K562 (cell line): Measurements from ENCODE around the gene ZNF519. TPM values are rescaled to one million over a fixed set of nuclear protein-coding genes. Genes with fewer than 3 reads are reported as not detected.

ENCODE experiments used
- ATAC-seq: fragments of 200-7000 bp; cut with Tn5 transposase; 3 replicates; pipeline ENCODE4 v1.9.1; 2020; ENCODE audit warnings: moderate library complexity
- BruUV-seq: library from RNA; stranded (reverse); fragments of 400-500 nt; replicated peaks from 2 replicates; lab custom pipeline; 2021; lab: Mats Ljungman, UMichigan
- CTCF ChIA-PET: fragments of 300-600 bp; formaldehyde crosslinking; extraction: SDS; loops from one replicate; lab custom pipeline; 2021; ENCODE audit warnings: low intra/inter-chr PET ratio; lab: Yijun Ruan, JAX
- POLR2A ChIA-PET: fragments of 300-600, 350-650 bp; sonication (Branson Sonifier 250); formaldehyde crosslinking; extraction: SDS; loops from one replicate; lab custom pipeline; 2021; ENCODE audit warnings: antibody characterized with exemption, inconsistent platforms; lab: Yijun Ruan, JAX
- DNase-seq, 4 experiments: peaks; one replicate each; pipeline versions ENCODE4 v3.0.0 to v3.0.0-alpha.2; 2011 to 2018; ENCODE audit warnings: low spot score in 3 of 4, mixed read lengths in 3 of 4; ENCODE audit errors: extremely low read depth in 1 of 4
- FAIRE-seq: peaks from 2 replicates; lab custom pipeline; 2011; peaks lifted over from hg19 to GRCh38; lab: Jason Lieb, UNC
- H2AFZ ChIP-seq: 2 replicates; pipeline ENCODE4 v1.6.0; 2011; ENCODE audit warnings: low read depth, low read length, control low read depth, inconsistent platforms
- H3K27ac ChIP-seq: fragments of 200-600 bp; 3 replicates; pipeline ENCODE4 v1.8.0; 2011; ENCODE audit warnings: low read depth, mild to moderate bottlenecking, control low read depth, inconsistent platforms, low read length, moderate library complexity, mixed read lengths; ENCODE audit errors: extremely low read depth
- H3K27me3 ChIP-seq, 2 experiments: fragments of 300-600 bp in 1 of 2; 2 replicates in 1 of 2; 3 replicates in 1 of 2; pipeline versions ENCODE4 v1.6.0 to v1.8.0; 2011; ENCODE audit warnings: inconsistent platforms in 2 of 2, low read length in 2 of 2, mild to moderate bottlenecking in 1 of 2, mixed read lengths in 1 of 2, moderate library complexity in 1 of 2; ENCODE audit not compliant: control insufficient read depth in 2 of 2, insufficient read depth in 2 of 2
- H3K36me3 ChIP-seq: fragments of 300-600 bp; 3 replicates; pipeline ENCODE4 v1.8.0; 2011; ENCODE audit warnings: mild to moderate bottlenecking, low read length, inconsistent platforms; ENCODE audit not compliant: control insufficient read depth, insufficient read depth
- H3K4me1 ChIP-seq, 2 experiments: fragments of 200-600 bp in 1 of 2; replicated peaks in 1 of 2; 2 replicates in 1 of 2; 3 replicates in 1 of 2; pipeline versions ENCODE4 v1.5.1 to v1.8.0; 2011; ENCODE audit warnings: inconsistent platforms in 2 of 2, low read length in 2 of 2, mild to moderate bottlenecking in 1 of 2, mixed read lengths in 1 of 2, moderate library complexity in 1 of 2; ENCODE audit not compliant: control insufficient read depth in 2 of 2, insufficient read depth in 2 of 2
- H3K4me2 ChIP-seq: 2 replicates; pipeline ENCODE4 v1.6.1; 2011; ENCODE audit warnings: low read length, control low read depth, inconsistent platforms, mixed read lengths; ENCODE audit not compliant: insufficient read depth
- H3K4me3 ChIP-seq: fragments of 200-600 bp; sonication (generic), shearing (Covaris generic); 2 replicates; pipeline ENCODE4 v1.5.1; 2016; ENCODE audit warnings: control low read depth, inconsistent platforms
- H3K79me2 ChIP-seq: fragments of 200-600 bp; 3 replicates; pipeline ENCODE4 v1.8.0; 2011; ENCODE audit warnings: low read length, inconsistent platforms; ENCODE audit not compliant: control insufficient read depth, insufficient read depth
- H3K9ac ChIP-seq, 2 experiments: 2 replicates each; pipeline versions ENCODE4 v1.6.0 to v1.6.1; 2011; ENCODE audit warnings: low read depth in 2 of 2, low read length in 2 of 2, control low read depth in 1 of 2, inconsistent platforms in 1 of 2, mild to moderate bottlenecking in 1 of 2, mixed read lengths in 1 of 2; ENCODE audit not compliant: insufficient read depth in 1 of 2
- H3K9me1 ChIP-seq: one replicate; pipeline ENCODE4 v1.6.0; 2011; ENCODE audit warnings: inconsistent platforms, mild to moderate bottlenecking, low read length, moderate library complexity; ENCODE audit not compliant: control insufficient read depth, insufficient read depth
- H3K9me3 ChIP-seq: replicated peaks from 2 replicates; pipeline ENCODE4 v1.5.1; 2011; ENCODE audit warnings: low read depth, low read length, inconsistent platforms; ENCODE audit not compliant: control insufficient read depth, insufficient read depth
- H4K20me1 ChIP-seq: replicated peaks from 2 replicates; pipeline ENCODE4 v1.6.1; 2011; ENCODE audit warnings: low read length, inconsistent platforms, mixed read lengths; ENCODE audit not compliant: control insufficient read depth, insufficient read depth
- BRD4 ChIP-seq: fragments of 200-600 bp; sonication (generic); IDR thresholded peaks from 2 replicates; pipeline ENCODE4 v1.6.1; 2017; ENCODE audit warnings: inconsistent platforms
- E2F5 ChIP-seq: sonication (generic); formaldehyde crosslinking; IDR thresholded peaks from 2 replicates; pipeline ENCODE4 v1.8.0; 2022; ENCODE audit warnings: mild to moderate bottlenecking, missing genetic modification reagents
- ELF4 ChIP-seq: fragments of 450-650 bp; formaldehyde crosslinking; IDR thresholded peaks from 2 replicates; pipeline ENCODE4 v1.4.0; 2022; ENCODE audit warnings: missing genetic modification characterization
- EZH2 ChIP-seq: IDR thresholded peaks from 2 replicates; pipeline ENCODE4 v1.6.1; 2012; ENCODE audit warnings: low read depth, mild to moderate bottlenecking, inconsistent platforms, low read length, borderline replicate concordance
- FUS ChIP-seq: fragments of 200-400 bp; formaldehyde crosslinking; optimal IDR thresholded peaks from 2 replicates; pipeline ENCODE3; 2017; ENCODE audit warnings: low read depth, low read length
- HDAC6 ChIP-seq: IDR thresholded peaks from 2 replicates; pipeline ENCODE4 v1.6.1; 2012; ENCODE audit warnings: low read depth, mild to moderate bottlenecking, control low read depth, inconsistent platforms, low read length, moderate library complexity
- L3MBTL2 ChIP-seq: fragments of 450-650 bp; IDR thresholded peaks from 2 replicates; pipeline ENCODE4 v1.6.1; 2016; ENCODE audit warnings: mild to moderate bottlenecking, moderate library complexity
- VEZF1 ChIP-seq: fragments of 200-800 bp; sonication (Bioruptor generic); IDR thresholded peaks from 2 replicates; pipeline ENCODE4 v1.6.1; 2017; ENCODE audit warnings: missing genetic modification characterization, missing compliant biosample characterization
- ZBTB26 ChIP-seq: fragments of 450-650 bp; formaldehyde crosslinking; IDR thresholded peaks from 2 replicates; pipeline ENCODE4 v1.4.0; 2022; ENCODE audit warnings: missing genetic modification characterization
- ZC3H4 ChIP-seq: sonication (generic); formaldehyde crosslinking; IDR thresholded peaks from 2 replicates; pipeline ENCODE4 v1.9.0; 2021; ENCODE audit warnings: missing genetic modification reagents, borderline replicate concordance
- ZFPM2 ChIP-seq: fragments of 250-450 bp; sonication (Bioruptor Pico); IDR thresholded peaks from 2 replicates; pipeline ENCODE4 v1.5.1; 2022; ENCODE audit warnings: mild to moderate bottlenecking
- ZNF263 ChIP-seq: sonication (generic); formaldehyde crosslinking; IDR thresholded peaks from 2 replicates; pipeline ENCODE4 v1.8.0; 2022; ENCODE audit warnings: mild to moderate bottlenecking, missing genetic modification reagents, borderline replicate concordance
- ZNF445 ChIP-seq: fragments of 250-450 bp; sonication (Bioruptor Pico); IDR thresholded peaks from 2 replicates; pipeline ENCODE4 v1.4.0; 2020; ENCODE audit warnings: low read depth, mild to moderate bottlenecking, moderate library complexity
- whole genome bisulfite sequencing: fragments of 100-300 bp; shearing (Covaris generic); methylation state at CpG from one replicate; pipeline ENCODE4 v1.1.6; 2016; ENCODE audit warnings: low coverage, mixed read lengths; ENCODE audit not compliant: insufficient coverage; ENCODE audit errors: missing lambda C conversion rate; 5-methylcytosine and 5-hydroxymethylcytosine counted together
- in situ Hi-C: fragments of 300-500 bp; cut with MboI; formaldehyde crosslinking; loops from 4 replicates; pipeline ENCODE4 v1.15.0; 2018; ENCODE audit warnings: inconsistent platforms, mixed read lengths
- intact Hi-C: fragments of 100-400 bp; cut with micrococcal nuclease; formaldehyde crosslinking; loops from 2 replicates; pipeline ENCODE4 v1.14.2; 2022
- polyA plus RNA-seq, 8 experiments: library from polyadenylated mRNA; depleted of rRNA in 4 of 8; stranded (reverse) in 5 of 8; unstranded in 3 of 8; fragments of >200 nt; fragmentation: Nextera tagmentation in 2 of 8; fragmentation: Illumina TruSeq in 1 of 8; extraction: Ambion mirVana in 2 of 8; extraction: Trizol in 1 of 8; gene quantifications; 2 replicates each; pipeline versions ENCODE4 v1.2.1 to v1.2.3, GENCODE V29; 2011 to 2014; ENCODE audit warnings: inconsistent platforms in 1 of 8, missing spikeins in 1 of 8
- total RNA-seq, 7 experiments: library from RNA; depleted of rRNA in 6 of 7; stranded (reverse); fragments of >200 nt in 6 of 7; fragmentation: Illumina TruSeq in 2 of 7; extraction: Trizol in 2 of 7; gene quantifications; 2 replicates each; pipeline versions ENCODE4 v1.2.1 to v1.2.3, GENCODE V29; 2011 to 2021; ENCODE audit warnings: low replicate concordance in 1 of 7

The ZNF519 gene
- total and polyA plus RNA-seq, 9 of the 15 experiments (the other 6 are each of a cell fraction or from before 2014, with no cell fraction given): 5.1 to 15.1 (median 7.9) TPM

- no peak overlapping the region for H3K4me2 ChIP-seq
- H3K9me3 ChIP-seq: no peaks in the 10 kb centered on the region
- H3K4me1 ChIP-seq: no peaks in the 10 kb centered on the region
- H3K79me2 ChIP-seq: no peaks in the 10 kb centered on the region
- intact Hi-C loops: no loop called here
- H3K27me3 ChIP-seq: no peaks in the 10 kb centered on the region; a peak in 1 of 5 replicates
- no peak overlapping the region for H3K27ac ChIP-seq
- ATAC-seq: no peak
- ChIA-PET CTCF (no interaction called here), POLR2A (no interaction called here)
- H3K4me3 ChIP-seq: no peak overlapping the region
- no TSS peak for BruUV-seq
- no peak for FAIRE-seq
- no peaks in the 10 kb centered on the region for H4K20me1 ChIP-seq
- H3K9ac ChIP-seq: no peak overlapping the region
- 6% methylated on average over 10 of the region's 10 CpGs for WGBS
- H2AFZ ChIP-seq: no peak overlapping the region
- H3K36me3 ChIP-seq: no peaks in the 10 kb centered on the region
- no peak for TF ChIP-seq HDAC6
- in situ Hi-C loops: loop anchor here (10.0 kb wide), 2 partner anchors 255 to 535 kb away; no protein-coding TSS in a partner anchor
- DNase-seq: no peak
- H3K9me1 ChIP-seq: no peaks in the 10 kb centered on the region
Measured at GRCh38 chr18:14089781-14090180, 42.5 kb downstream of the ZNF519 start.

GRCh38 chr18:14089191-14089590, 43.0 kb downstream of the ZNF519 start:
- ATAC-seq (no peak), DNase-seq (no peak), FAIRE-seq (no peak)
- Histone ChIP-seq H3K9ac (no peak overlapping the region), H3K79me2 (no peaks in the 10 kb centered on the region), H3K4me1 (no peaks in the 10 kb centered on the region), H3K36me3 (no peaks in the 10 kb centered on the region), H3K4me2 (no peak overlapping the region), H3K27ac (no peak overlapping the region), H3K9me1 (no peaks in the 10 kb centered on the region), H3K9me3 (no peaks in the 10 kb centered on the region), H3K4me3 (no peak overlapping the region), H3K27me3 (no peaks in the 10 kb centered on the region; a peak in 1 of 5 replicates), H4K20me1 (no peaks in the 10 kb centered on the region), H2AFZ (no peak overlapping the region)
- BruUV-seq: no TSS peak
- in situ Hi-C loops: loop anchor here (10.0 kb wide), 2 partner anchors 254 to 534 kb away; no protein-coding TSS in a partner anchor
- CTCF ChIA-PET: no interaction called here
- POLR2A ChIA-PET: no interaction called here
- intact Hi-C loops: no loop called here
- WGBS: 12% methylated on average over 2 of the region's 2 CpGs
- TF ChIP-seq BRD4: no peak
- TF ChIP-seq EZH2: no peak
- TF ChIP-seq ZBTB26 (CRISPR knock-in tag): no peak
- TF ChIP-seq VEZF1 (CRISPR knock-in tag): no peak
- TF ChIP-seq ZNF445 (CRISPR knock-in tag): no peak
- no peak for TF ChIP-seq ZC3H4 (CRISPR knock-in tag)
- no peak for TF ChIP-seq ELF4
- no peak for TF ChIP-seq L3MBTL2
- no peak for TF ChIP-seq ZNF263 (CRISPR knock-in tag)
- no peak for TF ChIP-seq FUS
- no peak for TF ChIP-seq ZFPM2 (CRISPR knock-in tag)
- no peak for TF ChIP-seq E2F5 (CRISPR knock-in tag)
